GM21390 (cell line): ENCODE measurements around the gene GIT1.

ENCODE experiments used
- ATAC-seq: cut with Tn5 transposase; IDR thresholded peaks from one replicate; pipeline ENCODE4 v1.9.1; 2021; ENCODE audit not compliant: unreplicated experiment

GIT1 gene

DNA sequence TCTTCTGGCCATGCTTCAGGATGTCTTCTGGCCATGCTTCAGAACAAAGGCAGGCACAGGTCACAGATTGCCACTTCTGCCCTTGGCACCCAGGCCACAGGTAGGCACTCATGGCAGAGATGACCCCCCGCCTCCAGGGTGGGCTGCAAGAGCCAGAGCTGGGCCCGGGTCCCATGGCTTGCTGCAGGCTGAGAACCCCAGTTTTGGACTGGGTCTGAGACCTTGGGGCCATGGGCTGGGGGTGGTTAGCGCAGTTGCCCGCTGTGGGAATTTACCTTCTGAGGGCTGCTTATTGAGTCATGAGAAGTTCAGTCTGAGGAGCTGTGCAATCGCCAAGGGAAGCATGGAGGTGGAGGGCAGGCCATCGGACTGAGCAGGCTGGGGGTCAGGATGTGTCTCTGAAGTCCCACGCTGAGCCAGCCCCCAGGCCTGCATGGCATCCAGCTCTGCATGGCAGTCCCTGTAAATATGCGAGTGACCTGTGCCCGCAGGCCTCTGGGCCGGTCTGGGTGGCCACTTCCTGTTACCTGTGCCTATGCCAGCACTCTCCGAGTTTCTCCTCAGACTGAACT lies 5.2 kb upstream of the GIT1 start:
- ATAC-seq, result no peak

DNA sequence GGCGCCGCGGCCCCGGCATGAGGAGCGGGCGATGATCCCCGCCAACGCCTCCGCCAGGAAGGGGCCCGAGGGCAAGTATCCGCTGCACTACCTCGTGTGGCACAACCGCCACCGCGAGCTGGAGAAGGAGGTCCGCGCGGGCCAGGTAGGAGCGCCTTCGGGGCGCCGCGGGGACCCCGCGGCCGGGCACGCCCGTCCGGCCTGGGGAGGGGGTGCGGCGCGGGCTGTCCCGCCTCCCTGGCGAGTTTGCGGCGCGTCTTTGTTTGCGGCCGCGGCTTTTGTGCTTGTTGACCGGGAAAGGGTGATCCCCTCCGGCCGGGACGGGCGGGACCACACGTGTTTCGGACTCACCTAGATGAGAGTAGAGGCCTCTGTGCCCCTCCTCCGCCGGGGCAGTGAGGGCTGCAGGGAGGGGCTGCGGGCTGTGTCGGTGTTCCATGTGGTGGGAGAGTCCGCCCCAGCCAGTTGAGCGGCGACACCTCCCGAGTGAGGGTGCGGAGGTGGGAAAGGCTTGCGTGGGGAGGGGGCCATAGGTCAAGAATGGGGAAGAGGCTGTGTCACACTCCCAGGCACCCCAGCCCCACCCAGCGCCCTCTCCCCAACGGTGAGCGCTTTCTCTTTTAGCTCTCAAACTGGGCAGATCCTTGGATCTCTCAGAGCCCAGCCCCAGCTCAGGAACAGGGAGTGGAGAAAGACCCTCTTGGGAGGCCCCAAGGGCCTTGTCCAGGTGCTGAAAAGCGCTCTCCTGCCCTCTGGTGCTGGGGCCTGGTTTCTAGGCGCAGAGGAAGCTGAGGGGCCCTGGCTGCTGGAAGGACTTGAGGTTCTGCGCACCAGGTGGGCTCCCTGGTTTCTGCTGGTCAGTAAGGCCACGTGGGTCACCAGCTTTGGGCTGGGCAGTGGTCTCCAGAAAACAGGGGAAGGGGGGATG lies 4.4 kb upstream of the GIT1 start:
- ATAC-seq, result no peak

- ATAC-seq, result no peak
These were observed 3.6 kb upstream of the GIT1 start, which contains the start of gene ANKRD13B for GRCh38 chr17:29592850-29593551. Gene ANKRD13B, plus strand, starts transcription at chr17:29593132. Its CDS starts 490 bp downstream, at chr17:29593622.

- ATAC-seq, result no peak
These were observed 2.5 kb upstream of the GIT1 start for GRCh38 chr17:29591737-29592608.

- ATAC-seq, result no peak
These were observed 1.8 kb upstream of the GIT1 start for GRCh38 chr17:29591146-29591736.

DNA sequence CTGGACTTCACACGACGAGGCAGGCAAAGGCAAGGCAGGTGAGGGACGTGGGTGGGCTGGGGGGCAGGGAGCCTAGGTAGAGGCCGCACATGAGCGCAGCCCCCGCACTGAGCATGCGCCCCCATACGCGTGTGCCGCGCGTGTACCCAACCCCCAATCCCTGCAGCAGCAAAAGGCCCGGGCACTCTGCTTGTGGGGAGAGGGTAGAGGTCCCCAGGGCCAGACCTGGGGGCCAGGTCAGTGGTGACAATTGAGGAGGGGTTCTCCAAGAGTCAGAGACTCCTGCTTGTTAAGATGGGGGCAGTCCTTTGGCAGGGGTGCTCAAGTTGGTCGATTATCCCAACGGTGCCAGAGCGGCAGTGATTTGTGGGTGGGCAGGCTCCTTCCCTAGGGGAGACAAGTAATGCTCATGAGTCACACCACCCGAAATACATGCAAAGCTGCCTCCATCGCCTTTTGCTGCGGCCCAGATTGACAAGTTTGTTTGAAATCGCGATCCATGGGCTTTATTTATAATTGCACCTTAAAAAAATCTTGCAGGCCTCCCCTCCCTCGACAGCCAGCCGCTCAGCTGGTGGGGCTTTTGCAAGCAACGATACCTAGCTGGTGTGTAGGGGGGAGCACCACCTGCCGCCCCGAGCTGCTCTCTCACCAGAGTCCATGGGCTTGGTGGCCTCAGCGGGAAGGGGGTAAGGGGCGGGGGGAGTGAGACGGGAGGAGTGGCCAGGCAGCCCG lies 1.1 kb upstream of the GIT1 start:
- ATAC-seq, result no peak

GRCh38 chr17:29588562-29589411 lies 661 bp downstream of the GIT1 start:
- ATAC-seq, result peak; percentile 12

- no peak for ATAC-seq
These were observed 1.4 kb downstream of the GIT1 start for GRCh38 chr17:29588017-29588561.

GRCh38 chr17:29587591-29587990 lies 1.9 kb downstream of the GIT1 start:
- no peak for ATAC-seq

GRCh38 chr17:29586676-29587469 lies 2.6 kb downstream of the GIT1 start:
- ATAC-seq, result no peak

DNA sequence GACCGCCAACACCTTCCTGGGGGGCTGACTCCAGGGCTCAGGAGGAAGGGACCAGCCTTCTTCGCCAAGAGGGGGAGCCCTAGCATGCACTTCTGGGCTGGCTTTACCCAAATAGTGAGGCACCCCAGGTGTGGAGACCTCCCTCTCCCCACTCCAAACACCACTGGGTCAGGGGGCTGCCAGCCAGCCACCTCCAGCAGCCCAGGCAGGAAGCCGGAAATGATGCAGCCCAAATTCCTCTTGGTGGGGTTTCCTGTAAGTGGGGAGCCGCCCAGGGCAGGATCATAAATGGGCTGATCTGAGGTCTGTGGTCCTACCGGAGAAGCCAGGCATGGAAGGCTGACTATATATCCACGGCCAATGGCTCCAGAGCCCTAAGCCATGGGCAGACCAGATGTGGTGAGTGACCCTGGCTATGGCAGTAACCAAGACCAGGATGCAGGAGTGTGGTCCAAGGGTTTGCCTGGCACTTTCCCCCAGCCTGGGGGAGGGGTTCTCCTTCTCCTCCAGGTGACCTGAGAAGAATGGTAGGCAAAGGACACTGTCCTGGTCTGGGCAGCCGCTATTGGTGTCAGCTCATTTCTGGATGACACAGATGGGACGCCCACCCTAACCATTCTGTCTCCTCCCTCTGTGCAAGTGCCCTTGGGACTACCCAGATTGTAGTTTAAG lies 4.2 kb downstream of the GIT1 start:
- ATAC-seq, result no peak

GRCh38 chr17:29584452-29585079 lies 4.9 kb downstream of the GIT1 start:
- no peak for ATAC-seq

GRCh38 chr17:29583324-29584248 lies 5.9 kb downstream of the GIT1 start:
- ATAC-seq, result no peak

GRCh38 chr17:29582772-29583171 lies 6.7 kb downstream of the GIT1 start:
- ATAC-seq, result no peak

- ATAC-seq, result no peak
These were observed 7.1 kb downstream of the GIT1 start for GRCh38 chr17:29582254-29582765.
